Testis (tissue), 3 donors: ENCODE measurements around the gene POLR1G. TPM values are rescaled to one million over a fixed set of nuclear protein-coding genes. Genes with fewer than 3 reads are reported as not detected.

Experiments
- DNase-seq: peaks from one replicate; pipeline ENCODE4 v3.0.0-alpha.2; 2019
- H3K27ac ChIP-seq, 2 donors: fragments of 200-600 bp; sonication (generic); one replicate each; pipeline ENCODE4 v1.5.1; 2019
- H3K27me3 ChIP-seq: fragments of 200-600 bp; sonication (generic); one replicate; pipeline ENCODE4 v1.5.1; 2019
- H3K36me3 ChIP-seq: fragments of 200-600 bp; sonication (generic); one replicate; pipeline ENCODE4 v1.5.1; 2017; ENCODE audit warnings: low read depth; ENCODE audit errors: missing control alignments
- H3K4me1 ChIP-seq: fragments of 200-600 bp; sonication (generic); one replicate; pipeline ENCODE4 v1.5.1; 2019
- H3K4me3 ChIP-seq, 2 donors: fragments of 200-600 bp; sonication (generic); one replicate each; pipeline ENCODE4 v1.5.1; 2017 to 2019
- H3K9me3 ChIP-seq: fragments of 200-600 bp; sonication (generic); one replicate; pipeline ENCODE4 v1.5.1; 2017
- POLR2A ChIP-seq: fragments of 450-650 bp; IDR thresholded peaks from one replicate; pipeline ENCODE4 v1.6.1; 2017; ENCODE audit warnings: antibody characterized with exemption, mild to moderate bottlenecking, moderate library complexity
- WGBS, 2 donors: methylation state at CpG; one replicate each; pipeline ENCODE4 v1.1.5; 2018; 5-methylcytosine and 5-hydroxymethylcytosine counted together
- intact Hi-C: fragments of 100-400 bp; cut with DNase I; formaldehyde crosslinking; loops from one replicate; pipeline ENCODE4 v1.15.1; 2023; ENCODE audit warnings: low total_unique reads
- polyA plus RNA-seq: library from polyadenylated mRNA; stranded (reverse); fragments of 350-450 nt; fragmentation: Illumina TruSeq; extraction: RNeasy Lipid Tissue Mini Kit (QIAGEN cat#74804); gene quantifications from one replicate; pipeline ENCODE4 v1.2.3, GENCODE V29; 2014; ENCODE audit warnings: low read depth, low replicate concordance; ENCODE audit not compliant: insufficient read depth
- total RNA-seq, 2 donors: library from RNA; depleted of rRNA; stranded (reverse); fragments of >200 nt; gene quantifications; one replicate each; pipeline ENCODE4 v1.2.3, GENCODE V29; 2016
- TF ChIP-seq, protein P1 (sequence below), 3 experiments: fragments of 450-650 bp in 2 of 3; fragments of 200-600 bp in 1 of 3; sonication (generic) in 1 of 3; IDR thresholded peaks; one replicate each; pipeline ENCODE4 v1.5.1; 2016 to 2019; ENCODE audit warnings: antibody characterized with exemption in 3 of 3, mild to moderate bottlenecking in 2 of 3, moderate library complexity in 1 of 3

The POLR1G gene
- total and polyA plus RNA-seq, 3 donors from 2014 or later, result 5.8 to 12.1 (median 10.2) TPM

DNA sequence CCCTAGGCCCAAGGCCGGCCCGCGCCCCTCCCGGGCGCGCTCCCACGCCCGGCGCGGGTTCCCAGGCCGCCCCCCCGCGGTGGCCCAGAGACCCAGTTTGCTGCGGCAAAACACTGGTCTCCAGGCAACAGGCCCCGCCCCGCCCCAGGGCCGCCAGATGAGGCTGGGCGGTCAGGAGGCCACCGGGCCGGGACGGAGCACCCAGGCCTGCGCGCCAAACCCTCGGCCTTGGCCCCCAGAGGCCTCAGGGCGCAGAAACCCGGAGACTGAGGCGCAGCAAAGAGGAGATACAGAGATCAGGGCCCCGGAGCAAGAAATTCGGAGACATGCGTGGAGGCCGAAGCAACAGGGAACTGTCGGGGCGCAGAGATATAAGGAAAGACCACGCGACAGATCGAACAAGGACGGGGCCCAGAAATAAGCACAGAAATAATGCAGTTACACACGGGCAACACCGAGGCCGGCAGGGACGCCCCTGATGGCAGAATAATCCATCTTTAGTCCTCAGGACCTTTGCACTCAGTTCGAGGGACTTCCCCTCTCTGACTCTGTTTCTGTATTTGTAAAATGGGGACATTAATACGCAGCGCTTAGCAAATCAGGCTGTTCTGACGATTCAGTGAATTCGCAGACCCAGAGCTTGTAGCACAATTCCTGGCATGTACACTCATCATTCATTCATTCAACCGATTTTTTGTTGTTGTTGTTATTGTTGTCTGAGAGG lies 38.0 kb downstream of the POLR1G start:
- H3K4me1 ChIP-seq, result peaks cover 16% of the 10 kb centered on the region

GRCh38 chr19:45445139-45445538 lies 38.7 kb downstream of the POLR1G start:
- Histone ChIP-seq H3K27me3 (no peaks in the 10 kb centered on the region), H3K36me3 (no peaks in the 10 kb centered on the region), H3K9me3 (no peaks in the 10 kb centered on the region), H3K27ac (peak overlapping the region in 1 of 2 donors; percentile 94), H3K4me3 (no peak overlapping the region), H3K4me1 (peaks cover 15% of the 10 kb centered on the region)
- intact Hi-C loops, result no loop called here
- no peak for DNase-seq
- 65 to 86% methylated on average over 4 of the region's 4 CpGs for WGBS, 2 donors
- no peak for TF ChIP-seq POLR2A
- TF ChIP-seq, protein P1, sequence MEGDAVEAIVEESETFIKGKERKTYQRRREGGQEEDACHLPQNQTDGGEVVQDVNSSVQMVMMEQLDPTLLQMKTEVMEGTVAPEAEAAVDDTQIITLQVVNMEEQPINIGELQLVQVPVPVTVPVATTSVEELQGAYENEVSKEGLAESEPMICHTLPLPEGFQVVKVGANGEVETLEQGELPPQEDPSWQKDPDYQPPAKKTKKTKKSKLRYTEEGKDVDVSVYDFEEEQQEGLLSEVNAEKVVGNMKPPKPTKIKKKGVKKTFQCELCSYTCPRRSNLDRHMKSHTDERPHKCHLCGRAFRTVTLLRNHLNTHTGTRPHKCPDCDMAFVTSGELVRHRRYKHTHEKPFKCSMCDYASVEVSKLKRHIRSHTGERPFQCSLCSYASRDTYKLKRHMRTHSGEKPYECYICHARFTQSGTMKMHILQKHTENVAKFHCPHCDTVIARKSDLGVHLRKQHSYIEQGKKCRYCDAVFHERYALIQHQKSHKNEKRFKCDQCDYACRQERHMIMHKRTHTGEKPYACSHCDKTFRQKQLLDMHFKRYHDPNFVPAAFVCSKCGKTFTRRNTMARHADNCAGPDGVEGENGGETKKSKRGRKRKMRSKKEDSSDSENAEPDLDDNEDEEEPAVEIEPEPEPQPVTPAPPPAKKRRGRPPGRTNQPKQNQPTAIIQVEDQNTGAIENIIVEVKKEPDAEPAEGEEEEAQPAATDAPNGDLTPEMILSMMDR (IDR thresholded peaks at IDR 0.05), result no peak

More for the DNA sequence above, 38.0 kb downstream of the POLR1G start:
- no peaks in the 10 kb centered on the region for H3K36me3 ChIP-seq
- WGBS, 2 donors, result 7 to 10% methylated on average over 26 to 47 of the region's 47 CpGs
- TF ChIP-seq, protein P1 (IDR thresholded peaks at IDR 0.05), result no peak
- no peak for TF ChIP-seq POLR2A
- peak overlapping the region; percentile 50 to 51 for H3K4me3 ChIP-seq
- no peaks in the 10 kb centered on the region for H3K9me3 ChIP-seq
- no peaks in the 10 kb centered on the region for H3K27me3 ChIP-seq
- H3K27ac ChIP-seq, result peak overlapping the region; percentile 79 to 94
- intact Hi-C loops, result no loop called here
- peak; percentile 95 for DNase-seq

DNA sequence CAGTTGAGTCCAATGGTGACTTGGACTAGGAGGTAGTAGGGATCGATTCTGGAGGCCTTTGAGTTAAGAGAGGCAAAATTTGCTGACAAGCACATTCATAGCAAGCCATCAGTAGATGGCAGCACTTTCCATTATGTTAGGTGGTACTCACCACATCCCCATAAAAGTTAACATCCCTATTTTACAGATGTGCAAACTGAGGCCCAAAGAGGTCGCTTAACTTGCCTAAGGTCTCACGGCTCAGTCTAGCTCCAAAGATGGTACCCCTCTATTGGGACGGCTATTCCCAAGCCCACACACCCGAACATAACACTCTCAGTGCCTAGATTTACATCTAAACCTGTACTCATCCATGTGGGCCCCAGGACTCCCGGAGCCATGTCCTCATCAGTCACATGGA lies 39.9 kb downstream of the POLR1G start:
- Histone ChIP-seq H3K4me1 (peaks cover 12% of the 10 kb centered on the region), H3K9me3 (no peaks in the 10 kb centered on the region), H3K27me3 (no peaks in the 10 kb centered on the region), H3K36me3 (no peaks in the 10 kb centered on the region), H3K27ac (no peak overlapping the region), H3K4me3 (no peak overlapping the region)
- TF ChIP-seq, protein P1 (IDR thresholded peaks at IDR 0.05), result no peak
- no peak for TF ChIP-seq POLR2A
- intact Hi-C loops, result no loop called here
- 79 to 88% methylated on average over 6 of the region's 6 CpGs for WGBS, 2 donors
- DNase-seq, result no peak

DNA sequence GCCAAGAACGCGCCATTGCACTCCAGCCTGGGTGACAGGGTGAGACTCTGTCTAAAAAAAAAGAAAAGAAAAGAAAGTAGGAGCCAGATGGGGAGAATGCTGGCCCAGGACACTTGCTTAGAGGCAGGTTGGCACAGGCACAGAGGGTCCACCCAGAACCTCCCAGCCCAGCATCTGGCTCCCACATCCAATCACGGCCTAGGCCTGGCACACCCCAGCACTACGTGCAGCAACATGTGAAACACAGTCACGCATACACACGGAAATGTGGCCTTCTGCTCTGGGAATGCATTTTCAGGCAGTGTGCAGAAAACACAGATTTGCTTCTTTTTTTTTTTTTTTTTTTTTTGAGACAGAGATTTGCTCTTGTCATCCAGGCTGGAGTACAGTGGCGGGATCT lies 40.5 kb downstream of the POLR1G start:
- TF ChIP-seq, protein P1 (IDR thresholded peaks at IDR 0.05), result no peak
- no peak for TF ChIP-seq POLR2A
- WGBS, 2 donors, result 70 to 81% methylated on average over 7 of the region's 7 CpGs

DNA sequence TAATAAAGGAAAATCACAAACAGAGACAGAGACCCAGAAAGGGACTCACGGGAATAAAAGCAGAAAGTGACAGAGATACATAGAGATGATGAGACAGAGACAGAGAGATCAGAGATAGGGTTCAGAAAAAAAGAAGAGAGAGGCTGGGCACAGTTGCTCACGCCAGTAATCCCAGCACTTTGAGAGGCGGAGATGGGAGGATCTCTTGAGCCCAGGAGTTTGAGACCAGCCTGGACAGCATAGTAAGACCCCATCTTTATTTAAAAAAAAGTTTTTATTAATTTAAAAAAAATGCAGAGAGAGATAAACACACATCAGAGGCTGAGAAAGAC lies 41.9 kb downstream of the POLR1G start:
- DNase-seq, result no peak
- Histone ChIP-seq H3K27me3 (no peaks in the 10 kb centered on the region), H3K4me3 (no peak overlapping the region), H3K9me3 (no peaks in the 10 kb centered on the region), H3K27ac (no peak overlapping the region), H3K4me1 (peaks cover 11% of the 10 kb centered on the region), H3K36me3 (no peaks in the 10 kb centered on the region)
- intact Hi-C loops, result no loop called here
- 91 to 94% methylated on average over 3 of the region's 3 CpGs for WGBS, 2 donors
- TF ChIP-seq, protein P1 (IDR thresholded peaks at IDR 0.05), result no peak
- no peak for TF ChIP-seq POLR2A

More for the DNA sequence above, 40.5 kb downstream of the POLR1G start:
- no peaks in the 10 kb centered on the region for H3K9me3 ChIP-seq
- peak overlapping the region in 1 of 2 donors; percentile 65 for H3K27ac ChIP-seq
- H3K4me1 ChIP-seq, result peaks cover 17% of the 10 kb centered on the region
- DNase-seq, result peak; percentile 52
- H3K4me3 ChIP-seq, result no peak overlapping the region
- intact Hi-C loops, result no loop called here
- H3K36me3 ChIP-seq, result no peaks in the 10 kb centered on the region
- H3K27me3 ChIP-seq, result no peaks in the 10 kb centered on the region
